Activated naive CD4-positive, alpha-beta T cell treated with anti-CD3 and anti-CD28 coated beads for 36 hours (primary cell): ENCODE data around the gene ANKRD36C. TPM values are rescaled to one million over a fixed set of nuclear protein-coding genes. Genes with fewer than 3 reads are reported as not detected.
"Not testable (repeated sequence)": the region's sequence is repeated elsewhere in the genome, so short reads cannot be mapped to it uniquely, and the experiment has no call there.

Experiments used
- CTCF ChIA-PET: fragments of 350-600 bp; sonication (Branson Sonifier 250); formaldehyde crosslinking; loops from one replicate; lab custom pipeline; 2021; ENCODE audit warnings: antibody characterized with exemption; lab: Charles Lee
- DNase-seq: peaks from one replicate; pipeline ENCODE4 v3.0.0-alpha.2; 2020
- H3K27ac Mint-ChIP-seq: one replicate; pipeline ENCODE4 v1.8.0; 2021; ENCODE audit warnings: mild to moderate bottlenecking, mixed read lengths
- H3K27me3 Mint-ChIP-seq: one replicate; pipeline ENCODE4 v1.8.0; 2021; ENCODE audit warnings: low read depth, mixed read lengths
- H3K36me3 Mint-ChIP-seq: one replicate; pipeline ENCODE4 v1.8.0; 2021; ENCODE audit warnings: low read depth, mixed read lengths
- H3K4me1 Mint-ChIP-seq: one replicate; pipeline ENCODE4 v1.8.0; 2021; ENCODE audit warnings: low read depth, mixed read lengths
- H3K4me3 Mint-ChIP-seq: one replicate; pipeline ENCODE4 v1.8.0; 2021; ENCODE audit warnings: mild to moderate bottlenecking, moderate library complexity, mixed read lengths
- H3K9me3 Mint-ChIP-seq: one replicate; pipeline ENCODE4 v1.8.0; 2021; ENCODE audit warnings: mixed read lengths
- intact Hi-C: fragments of 100-400 bp; cut with micrococcal nuclease; formaldehyde crosslinking; loops from one replicate; pipeline ENCODE4 v1.15.1; 2023
- total RNA-seq, 2 experiments: library from RNA; stranded (reverse); gene quantifications; one replicate each; pipeline ENCODE4 v1.2.3, GENCODE V29; 2021

Gene ANKRD36C
- total RNA-seq, 2 experiments from 2014 or later = 23.4 to 27.7 TPM

DNA sequence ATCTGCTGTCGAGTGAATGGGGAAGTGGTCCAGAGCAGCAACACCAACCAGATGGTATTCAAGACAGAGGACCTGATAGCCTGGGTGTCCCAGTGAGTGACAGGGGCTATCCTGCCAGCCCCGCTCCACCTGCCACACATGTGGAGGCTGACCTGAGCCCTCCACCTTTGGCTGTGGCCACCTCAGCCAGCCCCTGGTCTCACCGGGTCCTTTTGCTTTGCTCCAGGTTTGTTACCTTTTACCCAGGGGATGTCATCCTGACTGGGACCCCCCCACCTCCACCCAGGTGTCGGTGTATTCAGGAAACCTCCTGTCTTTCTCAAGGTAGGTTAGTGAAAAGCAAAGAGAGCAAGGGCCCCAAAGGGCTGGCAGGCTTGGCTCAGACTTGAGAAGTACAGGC, 29.5 kb upstream of the ANKRD36C start:
- DNase-seq, H3K4me3 Mint-ChIP-seq, H3K27me3 Mint-ChIP-seq, H3K9me3 Mint-ChIP-seq, H3K4me1 Mint-ChIP-seq, H3K27ac Mint-ChIP-seq, H3K36me3 Mint-ChIP-seq: not testable (repeated sequence)
- intact Hi-C loops = loop anchor here (10.0 kb wide), 1 partner anchor 244 kb away; the partner anchor contains the start of genes CIAO1 and TMEM127
- CTCF ChIA-PET = interaction anchor here (4.6 kb wide), 1 partner anchor 97 kb away, joined by 35 read pairs; the partner anchor contains the start of gene ADRA2B

DNA sequence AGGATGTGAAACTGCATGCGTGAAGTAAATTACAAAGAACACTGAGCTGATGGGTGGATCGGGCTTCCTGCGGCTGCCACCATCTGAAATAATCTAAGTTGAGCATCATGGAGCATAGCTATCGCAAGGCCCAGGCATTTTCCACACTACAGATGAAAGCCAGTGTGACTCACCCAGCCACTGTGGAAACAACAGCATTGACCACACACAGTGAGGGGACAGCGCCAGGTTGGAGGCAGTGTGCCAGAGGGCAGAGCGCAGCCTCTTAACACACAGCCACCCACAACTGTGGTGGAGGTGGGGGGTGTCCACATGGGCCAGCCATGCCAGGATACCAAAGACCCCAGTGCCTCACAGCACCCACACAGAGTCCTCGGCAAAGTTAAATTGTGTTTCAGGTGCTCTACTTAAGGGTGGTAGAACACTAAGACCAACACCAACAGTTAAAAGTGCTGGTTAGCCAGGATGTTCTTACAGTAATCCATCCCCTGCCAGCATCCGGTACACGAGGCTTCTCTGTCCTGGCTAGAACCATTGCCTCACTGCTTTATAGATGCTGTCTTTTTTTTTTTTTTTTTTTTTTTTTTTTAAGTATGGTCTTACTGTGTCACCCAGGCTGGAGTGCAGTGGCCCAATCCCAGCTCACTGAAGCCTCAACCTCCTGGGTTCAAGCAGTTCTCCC, 28.4 kb upstream of the ANKRD36C start:
- H3K9me3 Mint-ChIP-seq, H3K27ac Mint-ChIP-seq, H3K4me1 Mint-ChIP-seq, H3K36me3 Mint-ChIP-seq, H3K4me3 Mint-ChIP-seq, H3K27me3 Mint-ChIP-seq, DNase-seq, CTCF ChIA-PET: not testable (repeated sequence)
- intact Hi-C loops = loop anchor here (10.0 kb wide), 1 partner anchor 245 kb away; the partner anchor contains the start of genes CIAO1 and TMEM127

DNA sequence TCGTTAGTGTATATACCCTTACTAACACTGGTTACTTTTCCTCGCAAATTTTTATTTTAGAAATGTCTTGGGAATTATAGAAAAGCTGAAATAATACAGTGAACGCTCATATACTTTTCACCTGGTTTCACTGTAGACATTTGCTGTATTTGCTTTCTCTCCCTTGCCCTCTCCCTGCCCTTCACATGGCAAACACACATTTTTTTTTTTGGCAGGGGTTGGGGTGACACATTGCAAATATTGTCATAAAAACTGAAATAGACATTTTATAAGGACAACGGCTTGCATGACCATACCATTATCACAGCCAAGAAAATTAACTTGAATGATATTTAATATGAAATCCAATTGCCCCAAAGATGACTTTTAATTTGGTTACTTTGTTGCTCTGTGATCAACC, 24.7 kb upstream of the ANKRD36C start:
- H3K27me3 Mint-ChIP-seq, H3K4me1 Mint-ChIP-seq, H3K4me3 Mint-ChIP-seq, H3K9me3 Mint-ChIP-seq, intact Hi-C loops, H3K36me3 Mint-ChIP-seq, H3K27ac Mint-ChIP-seq, CTCF ChIA-PET, DNase-seq: not testable (repeated sequence)

DNA sequence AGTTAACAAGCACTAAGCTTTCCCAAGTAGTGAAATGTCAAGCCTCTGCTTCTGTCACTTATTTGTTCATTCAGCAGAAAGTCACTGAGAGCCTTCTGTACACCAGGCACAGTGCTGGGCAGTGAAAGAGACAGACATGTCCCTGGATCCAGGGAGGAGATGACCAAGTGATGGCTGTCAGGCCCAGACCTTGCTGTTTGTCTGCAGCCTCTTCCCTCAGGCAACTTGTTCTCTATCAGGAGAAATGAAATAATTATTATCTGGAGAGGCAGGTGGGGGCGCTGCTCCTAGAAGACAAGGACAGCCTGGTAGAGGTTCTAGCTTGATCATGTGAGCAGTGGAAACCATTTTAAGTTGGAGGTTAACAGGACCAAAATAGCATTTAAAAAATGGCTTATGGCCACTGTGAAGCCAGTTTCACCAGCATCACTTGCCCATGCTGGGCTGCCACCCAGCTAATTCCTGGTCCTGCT, 21.2 kb upstream of the ANKRD36C start:
- H3K4me3 Mint-ChIP-seq, CTCF ChIA-PET, H3K36me3 Mint-ChIP-seq, H3K9me3 Mint-ChIP-seq, H3K27me3 Mint-ChIP-seq, intact Hi-C loops, H3K27ac Mint-ChIP-seq: not testable (repeated sequence)
- peak; percentile 16 for DNase-seq
- H3K4me1 Mint-ChIP-seq = peaks cover 12% of the 10 kb centered on the region

DNA sequence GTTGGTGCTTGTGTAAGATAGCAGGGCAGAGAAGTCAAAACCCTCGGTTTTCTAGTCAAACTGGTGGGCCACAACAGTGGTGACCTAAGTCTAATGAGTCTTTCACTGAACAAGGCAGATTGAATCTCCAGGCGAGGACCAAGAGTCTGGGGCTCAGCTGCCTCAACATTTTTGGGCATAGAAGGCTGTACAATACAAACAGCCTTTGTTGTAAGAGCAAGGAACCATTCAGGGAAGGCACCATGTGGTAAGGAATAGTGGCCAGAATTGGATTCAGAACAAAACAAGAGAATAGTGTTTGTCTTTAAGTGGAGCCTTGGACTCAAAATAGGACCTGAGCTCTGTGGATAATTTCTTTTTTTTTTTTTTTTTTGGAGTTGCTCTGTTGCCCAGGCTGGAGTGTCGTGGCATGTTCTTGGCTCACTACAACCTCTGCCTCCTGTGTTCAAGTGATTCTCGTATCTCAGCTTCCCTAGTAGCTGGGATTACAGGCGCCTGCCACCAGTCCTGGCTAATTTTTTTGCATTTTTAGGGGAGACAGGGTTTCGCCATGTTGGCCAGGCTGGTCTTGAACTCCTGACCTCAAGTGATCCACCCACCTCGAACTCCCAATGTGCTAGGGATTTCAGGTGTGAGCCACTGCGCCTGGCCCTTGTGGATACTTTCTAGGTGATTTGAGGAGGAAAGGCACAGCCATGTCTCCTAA, 20.6 kb upstream of the ANKRD36C start:
- H3K27me3 Mint-ChIP-seq, H3K9me3 Mint-ChIP-seq, DNase-seq, H3K27ac Mint-ChIP-seq, intact Hi-C loops, H3K4me3 Mint-ChIP-seq, H3K36me3 Mint-ChIP-seq: not testable (repeated sequence)
- CTCF ChIA-PET = interaction anchor here (1.0 kb wide), 1 partner anchor 10 kb away, joined by 3 read pairs; no protein-coding TSS in a partner anchor
- H3K4me1 Mint-ChIP-seq = peaks cover 12% of the 10 kb centered on the region

DNA sequence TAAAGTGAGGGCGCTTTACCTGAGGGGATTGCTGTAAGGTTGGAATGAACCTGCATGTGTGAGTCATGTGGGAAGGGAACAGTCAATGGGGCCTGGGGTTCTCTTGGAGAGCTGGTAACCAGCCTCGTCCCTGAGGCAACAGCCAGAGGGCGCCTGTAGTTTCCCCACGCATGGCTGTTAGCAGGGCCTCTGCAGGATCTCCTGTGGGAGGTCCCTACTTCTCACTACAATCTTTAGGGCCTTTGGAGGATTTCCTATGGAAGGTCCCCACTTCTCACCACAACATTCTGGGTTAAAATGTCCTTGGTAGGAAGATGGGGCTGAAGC, 19.5 kb upstream of the ANKRD36C start:
- CTCF ChIA-PET = interaction anchor here (1.0 kb wide), 1 partner anchor 12 kb away, joined by 3 read pairs; no protein-coding TSS in a partner anchor
- H3K36me3 Mint-ChIP-seq, intact Hi-C loops, H3K27ac Mint-ChIP-seq, H3K9me3 Mint-ChIP-seq, H3K27me3 Mint-ChIP-seq: not testable (repeated sequence)
- Mint-ChIP-seq H3K4me1 (peaks cover 12% of the 10 kb centered on the region), H3K4me3 (peak overlapping the region; percentile 69)
- DNase-seq = peak; percentile 72

DNA sequence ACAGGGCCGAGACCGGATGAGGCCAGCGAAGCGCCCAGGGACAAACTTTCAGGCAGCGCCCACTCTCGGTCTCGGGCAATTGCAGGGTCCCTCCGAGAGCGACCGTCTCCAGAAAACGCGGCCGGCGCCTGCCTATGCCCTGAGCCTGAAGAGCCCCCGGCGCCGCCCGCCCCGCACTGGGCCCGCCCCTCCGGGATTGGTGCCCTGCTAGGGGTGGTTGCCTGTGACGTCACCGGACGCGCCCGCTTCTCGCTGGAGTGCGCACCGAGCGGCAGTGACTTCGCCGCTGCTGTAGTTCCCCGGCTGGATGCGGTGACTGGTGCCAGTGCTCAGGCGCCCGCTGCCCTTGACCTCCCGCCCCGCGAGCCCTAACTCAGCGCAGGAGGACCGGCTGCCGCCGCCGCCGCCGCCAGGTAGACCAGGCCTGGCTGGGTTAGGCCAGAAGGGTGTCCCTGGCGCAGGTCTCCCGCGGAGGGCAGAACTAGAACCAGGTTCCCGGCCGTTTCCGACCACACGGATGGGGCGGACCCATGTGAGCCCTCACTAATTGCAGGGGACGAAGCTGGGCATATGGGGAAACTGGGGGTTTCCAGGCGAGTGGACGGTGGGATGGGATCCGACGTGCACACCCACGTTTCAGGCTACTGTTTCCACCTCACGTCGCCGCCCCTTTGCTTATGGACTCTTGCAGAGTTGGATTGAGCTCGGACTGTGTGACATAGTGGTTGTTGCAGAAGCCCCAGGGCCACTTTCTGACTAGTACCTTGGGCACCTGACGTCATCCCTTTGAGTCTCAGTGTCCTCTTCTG, 18.9 kb upstream of the ANKRD36C start:
- Mint-ChIP-seq H3K4me3 (peak overlapping the region; percentile 69), H3K4me1 (peaks cover 12% of the 10 kb centered on the region), H3K27ac (peak overlapping the region; percentile 51)
- H3K27me3 Mint-ChIP-seq, H3K9me3 Mint-ChIP-seq, intact Hi-C loops, H3K36me3 Mint-ChIP-seq: not testable (repeated sequence)
- DNase-seq = peak; percentile 97
- CTCF ChIA-PET = interaction anchor here (0.6 to 1.4 kb wide), 3 partner anchors 18 to 172 kb away, joined by 3 to 7 read pairs (median 7); partner anchors contain the start of gene ADRA2B

DNA sequence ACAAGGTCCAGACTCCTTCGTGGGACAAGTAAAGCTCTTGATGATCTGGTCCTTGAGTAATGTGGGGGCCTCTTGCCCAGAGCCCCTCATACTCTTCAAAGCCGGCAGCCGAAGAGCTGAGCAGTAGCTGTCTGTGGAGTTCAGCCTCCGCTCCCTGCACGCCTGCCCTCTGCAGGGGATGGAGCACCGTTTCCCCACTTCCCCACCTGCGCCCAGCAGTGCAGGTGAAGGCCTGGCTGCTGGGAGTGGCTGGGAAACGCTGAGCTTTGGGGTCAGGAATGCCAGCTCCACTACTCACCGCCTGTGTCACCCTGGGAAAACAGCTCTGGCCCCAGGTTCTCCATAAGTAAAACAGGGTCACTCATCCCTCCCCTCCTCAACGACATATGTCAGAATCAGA, 18.2 kb upstream of the ANKRD36C start:
- H3K27ac Mint-ChIP-seq = peak overlapping the region; percentile 51
- H3K27me3 Mint-ChIP-seq, H3K36me3 Mint-ChIP-seq, H3K9me3 Mint-ChIP-seq: not testable (repeated sequence)
- intact Hi-C loops = loop anchor here (5.0 kb wide), 1 partner anchor 107 kb away; the partner anchor contains the start of gene ADRA2B
- H3K4me1 Mint-ChIP-seq = peaks cover 12% of the 10 kb centered on the region
- CTCF ChIA-PET = interaction anchor here (0.6 to 1.4 kb wide), 3 partner anchors 17 to 173 kb away, joined by 3 to 7 read pairs (median 7); partner anchors contain the start of gene ADRA2B
- peak; percentile 12 for DNase-seq
- peak overlapping the region; percentile 52 for H3K4me3 Mint-ChIP-seq

DNA sequence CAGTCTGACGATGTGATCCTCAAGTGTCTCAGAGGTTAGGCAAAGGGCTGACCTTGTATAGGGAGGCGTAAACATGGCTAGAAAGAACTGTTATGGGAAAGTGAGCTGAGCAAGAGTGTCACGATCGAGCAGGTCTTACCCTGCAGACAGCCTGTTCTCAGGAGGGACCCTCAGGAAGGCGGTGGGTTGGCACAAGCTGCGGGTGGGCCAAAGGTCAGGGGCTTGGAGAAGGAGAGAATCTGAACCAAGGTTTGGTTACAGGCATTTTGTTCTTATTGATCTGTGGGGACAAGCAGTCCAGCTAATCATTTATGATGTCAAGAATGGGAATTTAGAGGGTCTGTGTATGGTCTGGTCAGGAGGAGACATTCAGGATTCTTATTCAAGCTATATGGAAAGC, 16.4 kb upstream of the ANKRD36C start:
- peaks cover 12% of the 10 kb centered on the region for H3K4me1 Mint-ChIP-seq
- not testable (repeated sequence) for H3K27me3 Mint-ChIP-seq, H3K36me3 Mint-ChIP-seq, DNase-seq, H3K27ac Mint-ChIP-seq, H3K9me3 Mint-ChIP-seq, H3K4me3 Mint-ChIP-seq
- intact Hi-C loops = loop anchor here (5.0 kb wide), 1 partner anchor 109 kb away; the partner anchor contains the start of gene ADRA2B
- CTCF ChIA-PET = interaction anchor here (0.7 to 0.9 kb wide), 2 partner anchors 14 to 15 kb away, joined by 3 read pairs; no protein-coding TSS in a partner anchor

DNA sequence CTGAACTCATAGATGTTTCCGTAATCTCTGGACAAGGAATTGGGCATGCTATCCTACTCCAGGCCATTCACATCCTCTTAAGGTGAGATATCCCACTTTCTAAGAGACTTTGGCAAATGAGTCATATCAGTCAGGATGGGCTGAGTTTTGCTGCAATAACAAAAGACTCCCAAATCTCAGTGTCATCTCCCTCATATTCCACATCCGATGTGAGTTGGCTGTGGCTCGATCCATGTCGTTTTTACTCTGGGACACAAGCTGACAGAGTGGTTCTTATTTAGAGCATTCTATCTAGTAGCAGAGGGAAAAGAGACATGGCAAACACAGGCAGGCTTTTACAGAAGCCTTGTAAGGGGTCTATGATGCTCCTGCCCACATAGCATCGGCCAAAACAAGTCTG, 14.6 kb upstream of the ANKRD36C start:
- intact Hi-C loops = loop anchor here (5.0 kb wide), 1 partner anchor 111 kb away; the partner anchor contains the start of gene ADRA2B
- H3K36me3 Mint-ChIP-seq, H3K4me3 Mint-ChIP-seq, H3K27me3 Mint-ChIP-seq, DNase-seq, CTCF ChIA-PET, H3K4me1 Mint-ChIP-seq, H3K27ac Mint-ChIP-seq, H3K9me3 Mint-ChIP-seq: not testable (repeated sequence)

DNA sequence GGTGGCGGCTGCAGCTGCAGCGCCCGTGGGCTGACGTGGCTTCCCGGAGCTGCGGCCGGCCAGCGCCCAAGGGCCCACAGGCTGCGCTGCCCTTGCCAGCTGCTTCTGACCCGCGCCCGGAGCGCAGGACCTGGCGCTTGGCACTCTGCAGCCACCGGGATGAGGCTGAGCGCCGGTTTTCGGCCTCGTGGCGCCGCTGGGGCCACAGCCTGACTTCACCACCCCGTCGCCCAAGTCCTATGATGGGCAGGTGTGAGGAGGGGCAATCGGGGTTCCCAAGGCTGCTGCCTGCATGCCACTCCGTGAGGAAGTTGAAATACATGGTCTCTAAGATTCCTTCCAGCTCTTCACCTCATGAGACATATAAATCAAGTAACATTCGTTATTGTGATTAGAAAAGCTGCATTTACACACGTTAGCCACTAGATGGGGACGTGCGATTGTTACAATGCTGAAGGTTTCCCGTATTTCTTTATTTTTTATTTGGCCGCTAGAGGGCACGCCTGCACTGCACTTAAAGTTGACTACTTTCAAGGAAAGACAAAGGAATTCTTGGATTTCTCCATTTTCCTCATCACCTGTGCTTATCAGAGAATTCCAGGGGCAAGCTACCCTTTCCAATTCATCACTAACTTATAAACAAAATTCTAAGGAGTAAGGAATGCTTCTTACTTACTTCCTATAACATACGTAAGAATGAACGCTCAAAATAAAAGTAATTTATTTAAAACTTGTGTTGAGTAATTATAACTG, 1.1 kb upstream of the ANKRD36C start:
- H3K36me3 Mint-ChIP-seq, H3K4me1 Mint-ChIP-seq, H3K9me3 Mint-ChIP-seq, H3K27me3 Mint-ChIP-seq: not testable (repeated sequence)
- peak overlapping the region; percentile 90 for H3K27ac Mint-ChIP-seq
- peak overlapping the region; percentile 82 for H3K4me3 Mint-ChIP-seq
- CTCF ChIA-PET = interaction anchor here (0.6 to 4.4 kb wide), 29 partner anchors 9 to 432 kb away, joined by 3 to 36 read pairs (median 3); partner anchors contain the start of genes ADRA2B and CIAO1
- intact Hi-C loops = loop anchor here (1.0 to 5.0 kb wide), 5 partner anchors 125 to 516 kb away; partner anchors contain the start of genes CIAO1, STARD7 and TMEM127
- peak; percentile 74 for DNase-seq
